OCI-LY3 (cell line): ENCODE data around the gene SAPCD1.
A peak's percentile ranks its signal among the peaks of the same experiment; 100 is the strongest.

Experiments
- H2AFZ ChIP-seq: fragments of 200-600, 300-600 bp; shearing (Covaris generic); 2 replicates; pipeline ENCODE4 v1.6.0; 2014; ENCODE audit warnings: antibody characterized with exemption, low read depth, low read length
- H3K27ac ChIP-seq: fragments of 200-600, 300-600 bp; sonication (generic); 2 replicates; pipeline ENCODE4 v1.5.1; 2014; ENCODE audit warnings: mild to moderate bottlenecking, low read length, moderate library complexity, mixed read lengths
- H3K27me3 ChIP-seq: fragments of 200-600, 300-600 bp; sonication (generic); 2 replicates; pipeline ENCODE4 v1.6.1; 2014; ENCODE audit warnings: low read depth, low read length, mixed read lengths
- H3K36me3 ChIP-seq: fragments of 200-600, 300-600 bp; sonication (generic); replicated peaks from 2 replicates; pipeline ENCODE3; 2014; ENCODE audit warnings: low read depth, low read length, mixed read lengths
- H3K4me1 ChIP-seq: fragments of 300-600, 200-600 bp; sonication (generic); 2 replicates; pipeline ENCODE4 v1.6.1; 2014; ENCODE audit warnings: low read length, mixed read lengths
- H3K4me2 ChIP-seq: fragments of 200-600, 300-600 bp; sonication (generic); 2 replicates; pipeline ENCODE4 v1.6.1; 2014; ENCODE audit warnings: low read length, mixed read lengths
- H3K4me3 ChIP-seq: fragments of 300-600, 200-600 bp; sonication (generic); 2 replicates; pipeline ENCODE4 v1.5.1; 2014; ENCODE audit warnings: antibody characterized with exemption, mild to moderate bottlenecking, low read length, moderate library complexity
- H3K79me2 ChIP-seq: fragments of 300-600, 200-600 bp; shearing (Covaris generic); 2 replicates; pipeline ENCODE4 v1.6.1; 2014; ENCODE audit warnings: mild to moderate bottlenecking, low read length, mixed read lengths
- H3K9ac ChIP-seq: fragments of 300-600, 200-600 bp; shearing (Covaris generic); 2 replicates; pipeline ENCODE4 v1.6.0; 2014; ENCODE audit warnings: mild to moderate bottlenecking, low read length, moderate library complexity
- H3K9me3 ChIP-seq: fragments of 200-600, 300-600 bp; shearing (Covaris generic); 2 replicates; pipeline ENCODE4 v1.6.1; 2014; ENCODE audit warnings: low read length, mixed read lengths; ENCODE audit not compliant: insufficient read depth
- H4K20me1 ChIP-seq: fragments of 200-600, 300-600 bp; sonication (generic); 2 replicates; pipeline ENCODE4 v1.6.1; 2016; ENCODE audit warnings: low read length, mixed read lengths; ENCODE audit not compliant: insufficient read depth
- EZH2phosphoT487 ChIP-seq: fragments of 200-600 bp; shearing (Covaris generic); IDR thresholded peaks from 2 replicates; pipeline ENCODE4 v1.6.1; 2018; ENCODE audit warnings: antibody characterized with exemption, mixed run types, low read depth
- TF ChIP-seq, protein P1 (sequence below): fragments of 200-600, 300-600 bp; sonication (generic); IDR thresholded peaks from 2 replicates; pipeline ENCODE4 v1.5.1; 2014; ENCODE audit warnings: antibody characterized with exemption, low read length, low read depth

Gene SAPCD1

DNA sequence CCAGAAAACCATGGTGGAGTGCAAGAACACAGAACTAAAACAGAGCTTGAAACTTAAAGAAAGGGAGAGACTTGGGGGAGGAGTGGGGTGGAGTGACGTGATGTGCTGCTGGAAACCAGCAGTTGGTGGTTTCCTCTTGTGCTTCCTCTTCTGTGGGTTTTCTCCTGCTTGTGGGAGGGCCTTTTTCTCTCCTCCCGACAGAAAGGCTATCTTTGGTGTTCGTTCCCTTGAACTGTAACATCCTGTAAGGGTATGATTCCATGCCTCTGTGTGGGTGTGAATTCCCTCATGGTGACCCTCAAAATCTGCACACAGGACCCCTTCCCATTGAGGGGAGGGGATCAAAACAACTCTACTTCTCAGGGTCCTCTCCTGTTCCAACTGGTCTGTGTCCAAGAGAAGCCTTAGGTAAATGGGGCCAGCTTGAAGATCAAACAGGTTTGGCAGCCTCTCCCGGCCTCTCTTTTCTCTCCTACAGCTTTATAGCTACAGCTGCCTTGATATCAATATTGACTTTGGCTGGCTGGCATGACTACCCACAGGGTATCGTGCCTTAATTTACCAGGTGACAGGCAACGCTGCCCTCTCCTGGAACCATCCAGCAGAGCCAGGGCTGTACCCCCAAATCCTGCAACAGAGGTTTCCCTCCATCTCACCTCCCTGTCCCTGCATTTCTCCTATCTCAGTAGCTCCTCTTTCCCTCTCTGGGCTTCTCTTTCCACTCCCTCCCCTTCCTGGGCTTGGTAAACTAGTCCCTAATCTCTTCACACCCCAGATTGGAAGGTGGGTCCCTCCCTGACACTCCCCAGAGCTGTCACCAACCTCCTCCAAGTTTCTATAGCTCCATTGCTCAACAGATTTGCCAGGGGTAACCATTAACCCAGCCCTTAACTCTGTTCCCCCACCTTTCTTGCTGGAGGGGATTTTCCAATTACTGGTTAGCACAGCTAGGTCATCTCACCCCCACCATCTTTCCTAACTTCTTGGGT lies 24.2 kb upstream of the SAPCD1 start:
- H3K4me3 ChIP-seq = peak overlapping the region; percentile 78

GRCh38 chr6:31739639-31740396 lies 22.6 kb upstream of the SAPCD1 start, which contains the start of gene MSH5:
MSH5 (plus strand) TSS chr6:31740005; CDS start chr6:31740467, 462 bp downstream.
- H3K36me3 ChIP-seq = peaks cover 26% of the 10 kb centered on the region
- H3K4me2 ChIP-seq = peak within 1 kb of the TSS; percentile 98
- peaks cover 37% of the 10 kb centered on the region for H3K79me2 ChIP-seq
- no peaks in the 10 kb centered on the region for H4K20me1 ChIP-seq
- peaks cover 31% of the 10 kb centered on the region for H3K4me1 ChIP-seq
- peak within 1 kb of the TSS; percentile 98 for H3K4me3 ChIP-seq
- peak within 1 kb of the TSS; percentile 98 for H3K27ac ChIP-seq
- no peaks in the 10 kb centered on the region for H3K27me3 ChIP-seq
- no peaks in the 10 kb centered on the region for H3K9me3 ChIP-seq
- no peak within 1 kb of the TSS for H2AFZ ChIP-seq
- TF ChIP-seq, protein P1, sequence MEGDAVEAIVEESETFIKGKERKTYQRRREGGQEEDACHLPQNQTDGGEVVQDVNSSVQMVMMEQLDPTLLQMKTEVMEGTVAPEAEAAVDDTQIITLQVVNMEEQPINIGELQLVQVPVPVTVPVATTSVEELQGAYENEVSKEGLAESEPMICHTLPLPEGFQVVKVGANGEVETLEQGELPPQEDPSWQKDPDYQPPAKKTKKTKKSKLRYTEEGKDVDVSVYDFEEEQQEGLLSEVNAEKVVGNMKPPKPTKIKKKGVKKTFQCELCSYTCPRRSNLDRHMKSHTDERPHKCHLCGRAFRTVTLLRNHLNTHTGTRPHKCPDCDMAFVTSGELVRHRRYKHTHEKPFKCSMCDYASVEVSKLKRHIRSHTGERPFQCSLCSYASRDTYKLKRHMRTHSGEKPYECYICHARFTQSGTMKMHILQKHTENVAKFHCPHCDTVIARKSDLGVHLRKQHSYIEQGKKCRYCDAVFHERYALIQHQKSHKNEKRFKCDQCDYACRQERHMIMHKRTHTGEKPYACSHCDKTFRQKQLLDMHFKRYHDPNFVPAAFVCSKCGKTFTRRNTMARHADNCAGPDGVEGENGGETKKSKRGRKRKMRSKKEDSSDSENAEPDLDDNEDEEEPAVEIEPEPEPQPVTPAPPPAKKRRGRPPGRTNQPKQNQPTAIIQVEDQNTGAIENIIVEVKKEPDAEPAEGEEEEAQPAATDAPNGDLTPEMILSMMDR = no peak
- TF ChIP-seq EZH2phosphoT487 = no peak
- H3K9ac ChIP-seq = peak within 1 kb of the TSS; percentile 98

More for the DNA sequence above, 24.2 kb upstream of the SAPCD1 start:
- Histone ChIP-seq H4K20me1 (peaks cover 8% of the 10 kb centered on the region), H3K27ac (peak overlapping the region; percentile 98), H3K4me2 (peak overlapping the region; percentile 98), H3K27me3 (no peaks in the 10 kb centered on the region), H3K9me3 (no peaks in the 10 kb centered on the region), H3K36me3 (peaks cover 29% of the 10 kb centered on the region), H3K9ac (peak overlapping the region; percentile 90), H3K4me1 (peaks cover 37% of the 10 kb centered on the region), H3K79me2 (peaks cover 52% of the 10 kb centered on the region), H2AFZ (no peak overlapping the region)
- TF ChIP-seq, protein P1 = peak; percentile 27
- no peak for TF ChIP-seq EZH2phosphoT487

GRCh38 chr6:31740397-31741223 lies 21.8 kb upstream of the SAPCD1 start:
- peak overlapping the region; percentile 98 for H3K4me3 ChIP-seq
- H3K79me2 ChIP-seq = peaks cover 30% of the 10 kb centered on the region
- H3K36me3 ChIP-seq = peaks cover 26% of the 10 kb centered on the region
- H3K4me1 ChIP-seq = peaks cover 31% of the 10 kb centered on the region
- TF ChIP-seq EZH2phosphoT487 = no peak
- TF ChIP-seq, protein P1 = no peak
- H3K9ac ChIP-seq = peak overlapping the region; percentile 98
- no peak overlapping the region for H2AFZ ChIP-seq
- H3K27me3 ChIP-seq = no peaks in the 10 kb centered on the region
- peak overlapping the region; percentile 81 for H3K27ac ChIP-seq
- no peaks in the 10 kb centered on the region for H4K20me1 ChIP-seq
- no peaks in the 10 kb centered on the region for H3K9me3 ChIP-seq
- H3K4me2 ChIP-seq = peak overlapping the region; percentile 81
